CD4-positive, alpha-beta memory T cell (primary cell): Measurements from ENCODE around the gene SELENON. TPM values are rescaled to one million over a fixed set of nuclear protein-coding genes. Genes with fewer than 3 reads are reported as not detected.

Experiments
- CTCF ChIA-PET: fragments of 350-600 bp; sonication (Branson Sonifier 250); formaldehyde crosslinking; loops from one replicate; lab custom pipeline; 2021; ENCODE audit warnings: inconsistent platforms; ENCODE audit not compliant: partially characterized antibody; lab: Charles Lee
- POLR2A ChIA-PET: fragments of 350-600 bp; sonication (Branson Sonifier 250); formaldehyde crosslinking; loops from one replicate; lab custom pipeline; 2021; ENCODE audit not compliant: partially characterized antibody; lab: Charles Lee
- DNase-seq, 5 donors: peaks; one replicate each; pipeline versions ENCODE4 v3.0.0 to v3.0.0-alpha.2; 2020 to 2022; ENCODE audit warnings: mixed read lengths in 1 of 5
- H3K27ac ChIP-seq: one replicate; pipeline ENCODE4 v1.7.0; 2013; ENCODE audit warnings: low read depth, low read length
- H3K27me3 ChIP-seq: 2 replicates; pipeline ENCODE4 v1.7.0; 2013; ENCODE audit warnings: mild to moderate bottlenecking, low read length, moderate library complexity; ENCODE audit not compliant: insufficient read depth
- H3K36me3 ChIP-seq: 2 replicates; pipeline ENCODE4 v1.7.0; 2013; ENCODE audit warnings: mild to moderate bottlenecking, low read length, moderate library complexity; ENCODE audit not compliant: insufficient read depth
- H3K4me1 ChIP-seq: 2 replicates; pipeline ENCODE4 v1.7.0; 2013; ENCODE audit warnings: mild to moderate bottlenecking, low read length, moderate library complexity; ENCODE audit not compliant: insufficient read depth
- H3K4me3 ChIP-seq, 2 donors: one replicate each; pipeline ENCODE4 v1.7.0; 2013; ENCODE audit warnings: low read length in 2 of 2, mild to moderate bottlenecking in 1 of 2
- H3K9me3 ChIP-seq, 2 donors: one replicate each; pipeline ENCODE4 v1.7.0; 2013; ENCODE audit warnings: low read length in 2 of 2, control low read depth in 1 of 2; ENCODE audit not compliant: control insufficient read depth in 1 of 2
- H3K27ac Mint-ChIP-seq, 7 donors: one replicate each; pipeline ENCODE4 v1.8.0; 2020 to 2021; ENCODE audit warnings: mixed read lengths in 7 of 7, mild to moderate bottlenecking in 6 of 7, inconsistent platforms in 3 of 7, moderate library complexity in 3 of 7
- H3K27me3 Mint-ChIP-seq, 2 donors: one replicate each; pipeline ENCODE4 v1.8.0; 2020 to 2021; ENCODE audit warnings: mixed read lengths in 2 of 2
- H3K36me3 Mint-ChIP-seq, 2 donors: one replicate each; pipeline ENCODE4 v1.8.0; 2020 to 2021; ENCODE audit warnings: mixed read lengths in 2 of 2, inconsistent platforms in 1 of 2, mild to moderate bottlenecking in 1 of 2
- H3K4me1 Mint-ChIP-seq, 4 donors: one replicate each; pipeline ENCODE4 v1.8.0; 2020 to 2021; ENCODE audit warnings: mixed read lengths in 4 of 4, mild to moderate bottlenecking in 1 of 4
- H3K4me3 Mint-ChIP-seq, 8 donors: one replicate each; pipeline ENCODE4 v1.8.0; 2020 to 2021; ENCODE audit warnings: mixed read lengths in 8 of 8, mild to moderate bottlenecking in 7 of 8, moderate library complexity in 6 of 8, inconsistent platforms in 3 of 8
- H3K9me3 Mint-ChIP-seq, 8 donors: one replicate each; pipeline ENCODE4 v1.8.0; 2020 to 2021; ENCODE audit warnings: mixed read lengths in 8 of 8, mild to moderate bottlenecking in 5 of 8, inconsistent platforms in 3 of 8, moderate library complexity in 1 of 8
- intact Hi-C: fragments of 100-400 bp; cut with micrococcal nuclease; formaldehyde crosslinking; loops from one replicate; pipeline ENCODE4 v1.15.1; 2023
- polyA plus RNA-seq, 2 donors: library from polyadenylated mRNA; unstranded; fragments of 300-500 nt; fragmentation: Illumina TruSeq; gene quantifications; one replicate each; pipeline ENCODE4 v1.2.3, GENCODE V29; 2021
- total RNA-seq, 2 experiments: library from RNA; stranded (reverse); gene quantifications; one replicate each; pipeline ENCODE4 v1.2.3, GENCODE V29; 2021

SELENON gene
- total and polyA plus RNA-seq, 4 experiments from 2014 or later, result 0.65 to 26.2 (median 15.6) TPM

DNA sequence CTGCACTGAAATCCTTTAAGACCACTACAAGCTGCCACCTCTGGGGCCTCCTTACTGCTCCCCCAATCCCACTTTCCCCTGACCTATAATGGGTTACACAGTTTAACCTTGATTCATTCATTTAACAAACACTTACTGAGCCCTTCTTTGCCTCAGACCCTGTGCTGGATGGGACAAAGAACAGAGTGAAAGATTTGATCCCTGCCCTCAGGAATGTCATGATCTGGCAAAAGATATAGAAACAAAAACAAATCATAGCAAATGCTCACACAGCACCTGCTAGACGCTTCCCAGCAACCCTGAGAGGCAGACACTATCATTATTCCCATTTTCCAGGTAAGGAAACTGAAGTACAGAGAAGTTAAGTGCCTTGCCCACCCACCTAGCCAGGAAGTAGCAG is 66.3 kb downstream of the SELENON start:
- DNase-seq, result no peak
- H3K4me3 ChIP-seq, result no peak overlapping the region
- no peaks in the 10 kb centered on the region for H3K9me3 ChIP-seq
- Mint-ChIP-seq H3K27ac (peak overlapping the region in 1 of 7 donors; percentile 7), H3K4me1 (peaks cover 0 to 4% (median under 1%) of the 10 kb centered on the region in 4 donors), H3K9me3 (no peaks in the 10 kb centered on the region), H3K4me3 (peak overlapping the region in 1 of 8 donors; percentile 20), H3K36me3 (no peaks in the 10 kb centered on the region), H3K27me3 (no peaks in the 10 kb centered on the region)
- no peak overlapping the region for H3K27ac ChIP-seq
- ChIA-PET POLR2A (no interaction called here), CTCF (interaction anchor here (0.6 kb wide), 1 partner anchor 171 kb away, joined by 3 read pairs; no protein-coding TSS in a partner anchor)
- no peaks in the 10 kb centered on the region for H3K4me1 ChIP-seq
- intact Hi-C loops, result no loop called here
- H3K27me3 ChIP-seq, result no peaks in the 10 kb centered on the region
- no peaks in the 10 kb centered on the region for H3K36me3 ChIP-seq

- intact Hi-C loops, result no loop called here
- CTCF ChIA-PET, result no interaction called here
Observed at GRCh38 chr1:25867210-25867991, 67.4 kb downstream of the SELENON start.

More at GRCh38 chr1:25867210-25867991, 67.4 kb downstream of the SELENON start:
- H3K27ac Mint-ChIP-seq, result no peak overlapping the region
- H3K4me1 Mint-ChIP-seq, result no peaks in the 10 kb centered on the region
- no peak overlapping the region for H3K4me3 Mint-ChIP-seq
- Histone ChIP-seq H3K4me1 (no peaks in the 10 kb centered on the region), H3K36me3 (no peaks in the 10 kb centered on the region), H3K27me3 (no peaks in the 10 kb centered on the region), H3K27ac (no peak overlapping the region), H3K4me3 (no peak overlapping the region), H3K9me3 (no peaks in the 10 kb centered on the region)
- no peaks in the 10 kb centered on the region for H3K36me3 Mint-ChIP-seq
- no peaks in the 10 kb centered on the region for H3K27me3 Mint-ChIP-seq
- H3K9me3 Mint-ChIP-seq, result no peaks in the 10 kb centered on the region
- no peak for DNase-seq
- POLR2A ChIA-PET, result interaction anchor here (0.6 kb wide), 1 partner anchor 263 kb away, joined by 3 read pairs; no protein-coding TSS in a partner anchor

Other genes with a start within 250 kb of the SELENON start
- gene MAN1C1, start 183.4 kb upstream of the SELENON start, total RNA-seq, result 10 to 100 TPM; 42.6 to 45.1 TPM
- gene MAN1C1, start 183.4 kb upstream of the SELENON start, polyA plus RNA-seq, result 10 to 100 TPM in 1 of 2 donors, 1 to 10 TPM in 1; 3.6 to 10.4 TPM
- 10 to 100 TPM; 53.3 to 57.2 TPM for gene MTFR1L, start 19.8 kb downstream of the SELENON start, total RNA-seq
- gene MTFR1L, start 19.8 kb downstream of the SELENON start, polyA plus RNA-seq, result 10 to 100 TPM; 27.5 to 58.4 TPM
- gene AUNIP, start 59.3 kb downstream of the SELENON start, total RNA-seq, result not detected
- gene AUNIP, start 59.3 kb downstream of the SELENON start, polyA plus RNA-seq, result not detected
- 1 to 10 TPM; 2.1 to 2.6 TPM for gene PAQR7, start 75.5 kb downstream of the SELENON start, total RNA-seq
- gene PAQR7, start 75.5 kb downstream of the SELENON start, polyA plus RNA-seq, result under 1 TPM in 1 of 2 donors, not detected in 1; 0.29 TPM
- gene STMN1, start 106.2 kb downstream of the SELENON start, total RNA-seq, result 10 to 100 TPM; 34.5 to 37.1 TPM
- 10 to 100 TPM; 53.7 to 85.2 TPM for gene STMN1, start 106.2 kb downstream of the SELENON start, polyA plus RNA-seq
- 10 to 100 TPM; 18.3 to 20.0 TPM for gene PAFAH2, start 197.9 kb downstream of the SELENON start, total RNA-seq
- 10 to 100 TPM; 10.1 to 12.3 TPM for gene PAFAH2, start 197.9 kb downstream of the SELENON start, polyA plus RNA-seq
- gene EXTL1, start 221.6 kb downstream of the SELENON start, total RNA-seq, result under 1 TPM; 0.12 to 0.19 TPM
- not detected for gene EXTL1, start 221.6 kb downstream of the SELENON start, polyA plus RNA-seq
- gene SLC30A2, start 245.9 kb downstream of the SELENON start, total RNA-seq, result not detected
- not detected for gene SLC30A2, start 245.9 kb downstream of the SELENON start, polyA plus RNA-seq